IMR-90 (cell line): Measurements from ENCODE around the gene L3MBTL4.

Source experiments
- CEBPB ChIP-seq: IDR thresholded peaks from 2 replicates; pipeline ENCODE4 v1.6.1; 2012; ENCODE audit warnings: low read depth, low read length, improper control_type of control experiment
- FOS ChIP-seq: fragments of 150-350 bp; IDR thresholded peaks from 2 replicates; pipeline ENCODE4 v1.6.1; 2016; ENCODE audit warnings: low read depth, low read length
- MAFK ChIP-seq: IDR thresholded peaks from 2 replicates; pipeline ENCODE4 v1.6.1; 2012; ENCODE audit warnings: low read depth, low read length, improper control_type of control experiment
- MAZ ChIP-seq: IDR thresholded peaks from 2 replicates; pipeline ENCODE4 v1.6.1; 2012; ENCODE audit warnings: low read depth, mild to moderate bottlenecking, low read length, improper control_type of control experiment, moderate library complexity, borderline replicate concordance
- MXI1 ChIP-seq: IDR thresholded peaks from 2 replicates; pipeline ENCODE4 v1.6.1; 2012; ENCODE audit warnings: low read depth, mild to moderate bottlenecking, low read length, moderate library complexity, borderline replicate concordance
- NFE2L2 ChIP-seq: fragments of 150-350 bp; IDR thresholded peaks from 2 replicates; pipeline ENCODE4 v1.6.1; 2016; ENCODE audit warnings: low read depth, mild to moderate bottlenecking, low read length
- POLR2A ChIP-seq: IDR thresholded peaks from 2 replicates; pipeline ENCODE4 v1.6.1; 2012; ENCODE audit warnings: mild to moderate bottlenecking, low read depth, low read length
- SMC3 ChIP-seq: fragments of 150-350 bp; IDR thresholded peaks from 2 replicates; pipeline ENCODE4 v1.6.1; 2016; ENCODE audit warnings: low read depth, mild to moderate bottlenecking, antibody characterized with exemption, low read length, moderate library complexity
- TF ChIP-seq, protein P1 (sequence below): conservative IDR thresholded peaks from 2 replicates; pipeline ENCODE4 v1.5.1; 2012; ENCODE audit warnings: mild to moderate bottlenecking, low read depth, low read length, improper control_type of control experiment
- TF ChIP-seq, protein P2 (sequence below): fragments of 150-350 bp; IDR thresholded peaks from 2 replicates; pipeline ENCODE4 v1.6.1; 2017; ENCODE audit warnings: mild to moderate bottlenecking, antibody characterized with exemption, low read length, low read depth
- TF ChIP-seq, protein P3 (sequence below): fragments of 150-350 bp; IDR thresholded peaks from 2 replicates; pipeline ENCODE4 v1.6.1; 2016; ENCODE audit warnings: low read depth, mild to moderate bottlenecking, low read length, moderate library complexity, borderline replicate concordance

DNA sequence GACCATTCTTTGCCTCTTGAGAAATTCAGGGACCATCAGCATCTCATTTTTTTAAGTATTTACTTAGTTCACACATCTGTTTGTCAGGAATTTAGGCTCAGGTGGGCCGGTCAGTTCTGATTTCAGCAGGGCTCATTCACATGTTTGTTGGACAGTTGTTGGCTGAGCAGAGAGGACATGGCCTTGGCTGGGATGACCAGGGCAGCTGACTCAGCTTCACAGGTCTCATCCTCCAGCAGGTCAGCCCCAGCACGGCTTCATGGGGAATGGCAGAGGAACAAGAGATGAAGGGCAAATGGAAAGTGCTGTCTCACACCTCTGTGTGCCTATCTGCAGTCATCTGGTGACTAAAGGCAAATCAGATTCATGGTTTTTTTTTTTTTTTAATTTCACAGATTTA lies 383.3 kb downstream of the L3MBTL4 start:
- TF ChIP-seq, protein P1, sequence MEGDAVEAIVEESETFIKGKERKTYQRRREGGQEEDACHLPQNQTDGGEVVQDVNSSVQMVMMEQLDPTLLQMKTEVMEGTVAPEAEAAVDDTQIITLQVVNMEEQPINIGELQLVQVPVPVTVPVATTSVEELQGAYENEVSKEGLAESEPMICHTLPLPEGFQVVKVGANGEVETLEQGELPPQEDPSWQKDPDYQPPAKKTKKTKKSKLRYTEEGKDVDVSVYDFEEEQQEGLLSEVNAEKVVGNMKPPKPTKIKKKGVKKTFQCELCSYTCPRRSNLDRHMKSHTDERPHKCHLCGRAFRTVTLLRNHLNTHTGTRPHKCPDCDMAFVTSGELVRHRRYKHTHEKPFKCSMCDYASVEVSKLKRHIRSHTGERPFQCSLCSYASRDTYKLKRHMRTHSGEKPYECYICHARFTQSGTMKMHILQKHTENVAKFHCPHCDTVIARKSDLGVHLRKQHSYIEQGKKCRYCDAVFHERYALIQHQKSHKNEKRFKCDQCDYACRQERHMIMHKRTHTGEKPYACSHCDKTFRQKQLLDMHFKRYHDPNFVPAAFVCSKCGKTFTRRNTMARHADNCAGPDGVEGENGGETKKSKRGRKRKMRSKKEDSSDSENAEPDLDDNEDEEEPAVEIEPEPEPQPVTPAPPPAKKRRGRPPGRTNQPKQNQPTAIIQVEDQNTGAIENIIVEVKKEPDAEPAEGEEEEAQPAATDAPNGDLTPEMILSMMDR, result no peak
- TF ChIP-seq, protein P2, sequence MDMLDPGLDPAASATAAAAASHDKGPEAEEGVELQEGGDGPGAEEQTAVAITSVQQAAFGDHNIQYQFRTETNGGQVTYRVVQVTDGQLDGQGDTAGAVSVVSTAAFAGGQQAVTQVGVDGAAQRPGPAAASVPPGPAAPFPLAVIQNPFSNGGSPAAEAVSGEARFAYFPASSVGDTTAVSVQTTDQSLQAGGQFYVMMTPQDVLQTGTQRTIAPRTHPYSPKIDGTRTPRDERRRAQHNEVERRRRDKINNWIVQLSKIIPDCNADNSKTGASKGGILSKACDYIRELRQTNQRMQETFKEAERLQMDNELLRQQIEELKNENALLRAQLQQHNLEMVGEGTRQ, result no peak
- TF ChIP-seq NFE2L2 (no peak), FOS (no peak), POLR2A (no peak), CEBPB (no peak), MAFK (no peak), MAZ (no peak), SMC3 (no peak), MXI1 (no peak)
- TF ChIP-seq, protein P3, sequence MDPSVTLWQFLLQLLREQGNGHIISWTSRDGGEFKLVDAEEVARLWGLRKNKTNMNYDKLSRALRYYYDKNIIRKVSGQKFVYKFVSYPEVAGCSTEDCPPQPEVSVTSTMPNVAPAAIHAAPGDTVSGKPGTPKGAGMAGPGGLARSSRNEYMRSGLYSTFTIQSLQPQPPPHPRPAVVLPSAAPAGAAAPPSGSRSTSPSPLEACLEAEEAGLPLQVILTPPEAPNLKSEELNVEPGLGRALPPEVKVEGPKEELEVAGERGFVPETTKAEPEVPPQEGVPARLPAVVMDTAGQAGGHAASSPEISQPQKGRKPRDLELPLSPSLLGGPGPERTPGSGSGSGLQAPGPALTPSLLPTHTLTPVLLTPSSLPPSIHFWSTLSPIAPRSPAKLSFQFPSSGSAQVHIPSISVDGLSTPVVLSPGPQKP, result no peak
